ENCODE results near the gene CD9.
"Not testable (repeated sequence)": the region's sequence is repeated elsewhere in the genome, so short reads cannot be mapped to it uniquely, and the experiment has no call there.

DNA sequence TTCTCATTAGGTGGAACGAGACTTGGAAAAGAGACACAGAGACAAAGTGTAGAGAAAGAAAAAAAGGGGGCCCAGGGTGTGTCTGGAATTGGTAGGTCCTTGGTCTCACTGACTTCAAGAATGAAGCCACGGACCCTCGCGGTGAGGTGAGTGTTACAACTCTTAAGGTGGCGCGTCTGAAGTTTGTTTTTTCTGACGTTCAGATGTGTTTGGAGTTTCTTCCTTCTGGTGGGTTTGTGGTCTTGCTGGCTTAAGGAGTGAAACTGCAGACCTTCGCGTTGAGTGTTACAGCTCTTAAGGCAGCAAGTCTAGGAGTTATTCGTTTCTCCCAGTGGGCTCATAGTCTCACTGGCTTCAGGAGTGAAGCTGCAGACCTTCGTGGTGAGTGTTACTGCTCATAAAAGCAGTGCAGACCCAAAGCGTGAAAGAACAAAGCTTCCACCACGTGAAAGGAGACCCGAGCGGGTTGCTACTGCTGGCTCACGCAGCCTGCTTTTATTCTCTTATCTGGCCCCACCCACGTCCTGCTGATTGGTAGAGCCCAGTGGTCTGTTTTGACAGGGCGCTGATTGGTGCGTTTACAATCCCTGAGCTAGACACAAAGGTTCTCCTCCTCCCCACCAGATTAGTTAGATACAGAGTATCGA, 10.1 kb upstream of the CD9 start:
- not testable (repeated sequence) for TF ChIP-seq EZH2 (IDR thresholded peaks at IDR 0.05; ENCODE audit: low read length, missing control alignments); CTCF (conservative IDR thresholded peaks at IDR 0.05 in 1 of 2, IDR thresholded peaks at IDR 0.05 in 1 of 2; ENCODE audit: low read depth in 1 of 2, low read length in 2 of 2)

Data from fibroblast of lung (primary cell).